Suprapubic skin (tissue), 3 donors: ENCODE data around the gene ATP23.

ENCODE experiments used
- POLR2AphosphoS5 ChIP-seq, 3 donors: sonication (generic); formaldehyde crosslinking; IDR thresholded peaks; one replicate each; pipeline ENCODE4 v1.6.1; 2017; ENCODE audit warnings: antibody characterized with exemption in 3 of 3
- TF ChIP-seq, protein P1 (sequence below), 2 donors: fragments of 200-600 bp in 1 of 2; fragments of 450-650 bp in 1 of 2; sonication (generic) in 1 of 2; IDR thresholded peaks; one replicate each; pipeline ENCODE4 v1.5.1; 2016 to 2019; ENCODE audit warnings: antibody characterized with exemption in 2 of 2, mild to moderate bottlenecking in 1 of 2, moderate library complexity in 1 of 2

DNA sequence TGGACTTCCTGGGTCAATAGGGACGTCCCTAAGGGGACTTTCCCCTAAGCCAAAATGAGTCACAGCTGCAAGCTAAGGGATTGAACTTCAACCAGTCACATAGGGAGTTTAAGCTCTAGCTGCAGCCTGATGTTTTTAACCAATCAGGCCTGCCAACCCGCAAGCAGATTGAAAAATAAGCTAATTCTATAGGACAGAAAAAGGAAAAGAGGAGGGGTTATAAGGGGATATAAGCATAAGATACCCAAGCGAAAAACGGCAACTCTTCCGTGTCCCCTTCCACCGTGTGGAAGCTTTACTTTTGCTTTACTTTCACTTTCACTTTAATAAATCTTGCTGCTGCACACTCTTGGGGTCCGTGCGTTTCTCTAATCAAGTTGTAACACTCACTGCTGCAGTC, 24.4 kb downstream of the ATP23 start:
- no peak for TF ChIP-seq POLR2AphosphoS5 (IDR thresholded peaks at IDR 0.05)
- TF ChIP-seq, protein P1, sequence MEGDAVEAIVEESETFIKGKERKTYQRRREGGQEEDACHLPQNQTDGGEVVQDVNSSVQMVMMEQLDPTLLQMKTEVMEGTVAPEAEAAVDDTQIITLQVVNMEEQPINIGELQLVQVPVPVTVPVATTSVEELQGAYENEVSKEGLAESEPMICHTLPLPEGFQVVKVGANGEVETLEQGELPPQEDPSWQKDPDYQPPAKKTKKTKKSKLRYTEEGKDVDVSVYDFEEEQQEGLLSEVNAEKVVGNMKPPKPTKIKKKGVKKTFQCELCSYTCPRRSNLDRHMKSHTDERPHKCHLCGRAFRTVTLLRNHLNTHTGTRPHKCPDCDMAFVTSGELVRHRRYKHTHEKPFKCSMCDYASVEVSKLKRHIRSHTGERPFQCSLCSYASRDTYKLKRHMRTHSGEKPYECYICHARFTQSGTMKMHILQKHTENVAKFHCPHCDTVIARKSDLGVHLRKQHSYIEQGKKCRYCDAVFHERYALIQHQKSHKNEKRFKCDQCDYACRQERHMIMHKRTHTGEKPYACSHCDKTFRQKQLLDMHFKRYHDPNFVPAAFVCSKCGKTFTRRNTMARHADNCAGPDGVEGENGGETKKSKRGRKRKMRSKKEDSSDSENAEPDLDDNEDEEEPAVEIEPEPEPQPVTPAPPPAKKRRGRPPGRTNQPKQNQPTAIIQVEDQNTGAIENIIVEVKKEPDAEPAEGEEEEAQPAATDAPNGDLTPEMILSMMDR (IDR thresholded peaks at IDR 0.05) = no peak
